ENCODE data around the gene PLSCR4. TPM values are rescaled to one million over a fixed set of nuclear protein-coding genes. Genes with fewer than 3 reads are reported as not detected.

PLSCR4 gene
- total and polyA plus RNA-seq, 4 donors, result 10.8 to 95.2 (median 20.8) TPM

GRCh38 chr3:146222204-146223046, 28.5 kb downstream of the PLSCR4 start:
- H3K36me3 ChIP-seq (ENCODE audit: control insufficient read depth in 4 of 4, insufficient read depth in 4 of 4, low read length in 4 of 4), result peaks cover 0 to 8% (median 1%) of the 10 kb centered on the region in 4 donors
- ATAC-seq (ENCODE audit: insufficient read depth, low FRiP score), result peak; percentile 35

DNA sequence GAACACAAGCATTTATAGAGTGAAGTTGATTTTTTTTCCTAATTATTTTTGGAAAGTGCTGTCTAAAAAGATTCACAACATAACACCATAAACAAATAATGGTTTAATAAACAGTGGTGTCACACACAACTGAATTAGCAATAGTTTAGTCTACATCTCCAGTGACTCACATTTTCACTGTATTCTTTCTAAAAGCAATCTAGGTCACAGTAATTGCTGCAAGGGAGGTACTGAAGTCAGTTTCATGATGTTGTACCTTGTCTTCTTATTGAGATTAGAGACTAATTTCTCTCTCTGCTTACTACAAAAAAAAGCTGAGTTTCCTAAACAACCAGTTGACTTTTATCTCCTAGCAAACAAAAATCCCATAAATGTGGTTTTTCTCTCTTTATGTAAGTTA, 29.6 kb downstream of the PLSCR4 start:
- Histone ChIP-seq H3K27ac (ENCODE audit: low read depth in 1 of 2, low read length in 1 of 2) (no peak overlapping the region), H3K36me3 (ENCODE audit: control insufficient read depth in 4 of 4, insufficient read depth in 4 of 4, low read length in 4 of 4) (peaks cover 0 to 17% (median 3%) of the 10 kb centered on the region in 4 donors), H3K9me3 (ENCODE audit: control insufficient read depth in 4 of 4, insufficient read depth in 3 of 4, low read length in 3 of 4) (no peaks in the 10 kb centered on the region), H3K9ac (ENCODE audit: insufficient read depth in 1 of 2, low read length in 2 of 2) (no peak overlapping the region), H3K4me3 (no peak overlapping the region), H3K4me1 (ENCODE audit: control insufficient read depth in 5 of 5, insufficient read depth in 5 of 5, low read length in 5 of 5) (peaks cover 3 to 32% (median 13%) of the 10 kb centered on the region in 5 donors), H3K27me3 (ENCODE audit: control insufficient read depth in 3 of 3, insufficient read depth in 3 of 3, low read length in 2 of 3) (no peaks in the 10 kb centered on the region)
- TF ChIP-seq, protein P1, sequence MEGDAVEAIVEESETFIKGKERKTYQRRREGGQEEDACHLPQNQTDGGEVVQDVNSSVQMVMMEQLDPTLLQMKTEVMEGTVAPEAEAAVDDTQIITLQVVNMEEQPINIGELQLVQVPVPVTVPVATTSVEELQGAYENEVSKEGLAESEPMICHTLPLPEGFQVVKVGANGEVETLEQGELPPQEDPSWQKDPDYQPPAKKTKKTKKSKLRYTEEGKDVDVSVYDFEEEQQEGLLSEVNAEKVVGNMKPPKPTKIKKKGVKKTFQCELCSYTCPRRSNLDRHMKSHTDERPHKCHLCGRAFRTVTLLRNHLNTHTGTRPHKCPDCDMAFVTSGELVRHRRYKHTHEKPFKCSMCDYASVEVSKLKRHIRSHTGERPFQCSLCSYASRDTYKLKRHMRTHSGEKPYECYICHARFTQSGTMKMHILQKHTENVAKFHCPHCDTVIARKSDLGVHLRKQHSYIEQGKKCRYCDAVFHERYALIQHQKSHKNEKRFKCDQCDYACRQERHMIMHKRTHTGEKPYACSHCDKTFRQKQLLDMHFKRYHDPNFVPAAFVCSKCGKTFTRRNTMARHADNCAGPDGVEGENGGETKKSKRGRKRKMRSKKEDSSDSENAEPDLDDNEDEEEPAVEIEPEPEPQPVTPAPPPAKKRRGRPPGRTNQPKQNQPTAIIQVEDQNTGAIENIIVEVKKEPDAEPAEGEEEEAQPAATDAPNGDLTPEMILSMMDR (IDR thresholded peaks at IDR 0.05; ENCODE audit: control extremely low read depth, extremely low read depth), result no peak
- DNase-seq (peak in 2 of 3 donors; percentile 41 to 47), ATAC-seq (ENCODE audit: insufficient read depth, low FRiP score) (no peak)

More at GRCh38 chr3:146222204-146223046, 28.5 kb downstream of the PLSCR4 start:
- 63 to 76% methylated on average over 9 of the region's 9 CpGs for WGBS, 2 donors
- Histone ChIP-seq H3K4me3 (no peak overlapping the region), H3K4me1 (ENCODE audit: control insufficient read depth in 5 of 5, insufficient read depth in 5 of 5, low read length in 5 of 5) (peaks cover 6 to 44% (median 16%) of the 10 kb centered on the region in 5 donors), H3K9ac (ENCODE audit: insufficient read depth in 1 of 2, low read length in 2 of 2) (no peak overlapping the region), H3K9me3 (ENCODE audit: control insufficient read depth in 4 of 4, insufficient read depth in 3 of 4, low read length in 3 of 4) (no peaks in the 10 kb centered on the region), H3K27me3 (ENCODE audit: control insufficient read depth in 3 of 3, insufficient read depth in 3 of 3, low read length in 2 of 3) (no peaks in the 10 kb centered on the region), H3K27ac (ENCODE audit: low read depth in 1 of 2, low read length in 1 of 2) (peak overlapping the region in 1 of 2 donors; percentile 43)
- TF ChIP-seq, protein P1 (IDR thresholded peaks at IDR 0.05; ENCODE audit: control extremely low read depth, extremely low read depth), result no peak
- DNase-seq, result peak in 2 of 3 donors; percentile 39 to 50

DNA sequence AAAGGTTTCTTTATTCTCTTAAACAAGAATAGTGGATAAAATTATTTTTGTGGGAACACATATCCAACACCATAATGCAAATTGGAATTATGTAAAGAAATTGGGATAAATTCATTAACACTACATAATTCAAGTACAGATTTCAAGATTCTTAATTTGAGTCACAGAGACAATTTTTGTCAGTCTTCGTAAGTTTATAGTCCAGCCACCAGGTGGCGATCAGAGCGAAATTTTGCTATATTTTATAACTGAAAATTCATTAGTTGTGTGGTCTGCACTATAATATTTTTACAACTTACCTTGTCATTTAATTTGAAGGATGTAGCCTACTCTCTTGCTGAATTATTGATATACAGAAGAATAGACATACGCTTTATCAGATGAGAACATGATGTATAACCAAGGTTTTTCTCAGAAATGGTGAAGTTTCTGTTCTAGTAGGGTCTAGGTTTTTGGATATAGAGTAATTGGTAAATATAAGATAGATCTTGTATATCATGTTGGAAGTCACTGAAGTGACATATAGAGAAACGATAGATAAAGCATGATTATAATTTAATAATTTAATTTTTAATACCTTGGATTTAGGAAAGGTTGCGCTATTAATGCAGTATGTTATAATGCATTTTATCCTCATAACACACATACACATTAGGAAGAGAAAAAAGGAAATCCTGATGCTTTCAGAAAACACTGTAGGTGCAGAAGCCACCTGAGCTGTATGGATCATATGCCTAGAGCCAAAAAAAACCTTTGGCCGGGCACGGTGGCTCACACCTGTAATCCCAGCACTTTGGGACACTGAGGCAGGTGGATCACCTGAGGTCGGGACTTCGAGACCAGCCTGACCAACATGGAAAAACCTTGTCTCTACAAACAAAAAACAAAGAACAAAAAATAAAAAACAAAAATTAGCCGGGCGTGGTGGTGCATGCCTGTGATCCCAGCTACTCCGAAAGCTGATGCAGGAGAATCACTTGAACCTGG, 31.7 kb downstream of the PLSCR4 start:
- no peaks in the 10 kb centered on the region for H3K27me3 ChIP-seq (ENCODE audit: control insufficient read depth in 3 of 3, insufficient read depth in 3 of 3, low read length in 2 of 3)
- H3K36me3 ChIP-seq (ENCODE audit: control insufficient read depth in 4 of 4, insufficient read depth in 4 of 4, low read length in 4 of 4), result peaks cover 0 to 21% (median 6%) of the 10 kb centered on the region in 4 donors
- WGBS, 2 donors, result 75 to 78% methylated on average over 13 of the region's 13 CpGs
- TF ChIP-seq, protein P1 (IDR thresholded peaks at IDR 0.05; ENCODE audit: control extremely low read depth, extremely low read depth), result peak; percentile 50
- DNase-seq (peak; percentile 26 to 69 (median 66)), ATAC-seq (ENCODE audit: insufficient read depth, low FRiP score) (peak; percentile 34)
- H3K4me1 ChIP-seq (ENCODE audit: control insufficient read depth in 5 of 5, insufficient read depth in 5 of 5, low read length in 5 of 5), result peaks cover 3 to 26% (median 9%) of the 10 kb centered on the region in 5 donors
- no peak overlapping the region for H3K27ac ChIP-seq (ENCODE audit: low read depth in 1 of 2, low read length in 1 of 2)
- no peak overlapping the region for H3K9ac ChIP-seq (ENCODE audit: insufficient read depth in 1 of 2, low read length in 2 of 2)
- no peaks in the 10 kb centered on the region for H3K9me3 ChIP-seq (ENCODE audit: control insufficient read depth in 4 of 4, insufficient read depth in 3 of 4, low read length in 3 of 4)
- H3K4me3 ChIP-seq, result no peak overlapping the region

All from lung (tissue), 12 donors.